SH-SY5Y (cell line): ENCODE results near the gene SEMA4B.

Source experiments
- GATA2 ChIP-seq: IDR thresholded peaks from 2 replicates; pipeline ENCODE4 v1.6.1; 2011; ENCODE audit warnings: mild to moderate bottlenecking, low read depth, low read length
- GATA3 ChIP-seq: IDR thresholded peaks from 2 replicates; pipeline ENCODE4 v1.6.1; 2011; ENCODE audit warnings: low read depth, mild to moderate bottlenecking, low read length, moderate library complexity

The SEMA4B gene

GRCh38 chr15:90171623-90172022, 29.5 kb upstream of the SEMA4B start:
- TF ChIP-seq GATA2 = no peak
- TF ChIP-seq GATA3 = no peak

GRCh38 chr15:90173372-90173771, 27.8 kb upstream of the SEMA4B start:
- TF ChIP-seq GATA2 (no peak), GATA3 (no peak)

DNA sequence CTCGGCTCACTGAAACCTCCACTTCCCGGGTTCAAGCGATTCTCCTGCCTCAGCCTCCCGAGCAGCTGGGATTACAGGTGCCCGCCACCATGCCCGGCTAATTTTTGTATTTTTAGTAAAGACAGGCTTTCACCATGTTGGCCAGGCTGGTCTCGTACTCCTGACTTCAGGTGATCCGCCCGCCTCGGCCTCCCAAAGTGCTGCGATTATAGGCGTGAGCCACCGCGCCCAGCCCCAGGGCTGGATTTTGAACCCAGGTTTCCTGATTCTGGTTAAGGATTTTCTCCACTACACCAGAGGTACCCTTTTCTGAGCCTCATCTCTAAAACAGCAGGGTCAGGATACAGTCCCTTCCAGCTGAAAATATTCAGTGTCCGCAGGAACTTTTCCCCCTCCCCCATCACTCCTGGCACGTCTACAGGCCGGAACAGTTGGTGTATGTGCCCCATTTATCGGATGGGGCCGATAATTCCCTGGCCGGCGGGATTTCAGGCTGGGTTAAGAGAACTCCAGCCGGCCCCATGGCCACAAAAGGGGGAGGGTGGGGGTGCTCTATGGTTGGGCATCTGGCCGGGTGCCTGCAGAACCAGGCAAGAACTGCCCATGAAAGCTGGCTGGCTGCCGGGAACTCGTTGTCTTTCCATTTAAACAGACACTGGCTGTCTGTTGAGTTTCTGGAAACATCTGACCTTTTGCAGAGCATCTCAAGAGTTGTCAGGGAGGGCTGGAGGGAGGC, 26.8 kb upstream of the SEMA4B start:
- peak; percentile 24; the same call in 1 of the 2 replicates for TF ChIP-seq GATA2
- TF ChIP-seq GATA3 = no peak

GRCh38 chr15:90177012-90177411, 24.1 kb upstream of the SEMA4B start:
- TF ChIP-seq GATA3 = no peak
- TF ChIP-seq GATA2 = no peak

GRCh38 chr15:90178468-90179435, 22.4 kb upstream of the SEMA4B start:
- TF ChIP-seq GATA2 (no peak), GATA3 (no peak)

- TF ChIP-seq GATA2 = no peak
Measured at GRCh38 chr15:90181776-90182175, 19.4 kb upstream of the SEMA4B start.

GRCh38 chr15:90184119-90184785, 16.9 kb upstream of the SEMA4B start:
- TF ChIP-seq GATA3 = no peak
- no peak for TF ChIP-seq GATA2

- TF ChIP-seq GATA2 (no peak), GATA3 (no peak)
Measured at GRCh38 chr15:90184786-90185704, 16.1 kb upstream of the SEMA4B start.

DNA sequence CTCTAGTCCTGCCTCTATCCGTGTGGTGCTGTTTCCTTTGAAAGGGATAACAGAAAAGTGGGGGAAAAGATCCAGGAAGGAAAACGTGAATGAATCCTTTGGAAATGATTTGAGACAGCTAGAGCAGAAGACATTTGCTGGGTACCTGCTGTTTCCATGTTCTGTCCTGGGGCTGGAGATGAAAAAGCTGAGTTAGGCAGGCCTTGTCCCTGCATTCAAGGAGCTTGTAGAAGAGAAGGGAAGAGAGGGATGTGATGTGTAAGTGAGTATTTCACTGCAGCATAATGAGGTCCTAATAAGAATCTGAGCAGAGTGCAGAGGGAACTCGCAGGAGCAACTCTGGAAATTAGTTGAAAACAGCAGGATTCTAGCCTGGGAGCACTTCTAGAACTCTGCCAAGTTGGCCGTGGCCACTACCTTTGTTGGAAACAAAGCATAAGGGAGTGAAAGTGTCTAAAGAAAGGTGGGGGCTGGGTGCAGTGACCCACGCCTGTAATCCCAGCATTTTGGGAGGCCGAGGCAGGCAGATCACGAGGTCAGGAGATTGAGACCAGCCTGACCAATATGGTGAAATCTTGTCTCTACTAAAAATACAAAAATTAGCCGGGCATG, 13.8 kb upstream of the SEMA4B start:
- no peak for TF ChIP-seq GATA2
- no peak for TF ChIP-seq GATA3

GRCh38 chr15:90188914-90189748, 12.0 kb upstream of the SEMA4B start:
- TF ChIP-seq GATA2 (no peak), GATA3 (no peak)

DNA sequence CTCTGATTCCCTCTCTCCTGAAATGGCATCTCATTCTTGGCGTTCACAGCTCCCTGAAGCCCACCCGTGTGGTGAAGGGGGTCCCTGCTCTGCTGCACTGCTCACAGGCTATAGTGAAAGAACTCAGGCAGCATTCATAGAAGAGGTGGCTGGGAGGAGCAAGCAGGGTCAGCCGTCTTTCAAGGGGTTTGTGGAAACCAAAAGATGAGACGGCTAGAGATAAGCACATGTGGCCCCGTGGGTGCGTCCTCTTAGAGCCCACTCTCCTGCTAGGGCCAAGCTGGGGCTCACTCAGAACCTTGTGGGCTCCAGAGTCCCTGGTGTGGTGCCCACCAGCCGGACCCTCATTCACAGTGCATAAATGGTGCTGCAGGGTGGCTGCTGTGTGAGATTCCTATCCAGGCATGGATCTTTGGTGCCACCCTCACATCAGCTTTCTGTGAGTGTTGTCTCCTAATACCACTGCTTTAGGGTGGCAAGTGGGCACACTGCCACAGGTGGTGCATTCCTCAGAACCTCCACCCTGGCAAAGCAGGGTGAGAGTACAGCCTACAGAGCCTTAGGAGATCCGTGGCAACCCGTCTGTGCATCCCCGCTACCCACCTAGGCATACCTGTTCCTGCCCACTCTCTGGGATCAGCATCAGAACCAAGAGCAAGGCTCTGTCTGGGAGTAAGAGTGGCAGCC, 11.2 kb upstream of the SEMA4B start:
- no peak for TF ChIP-seq GATA2
- no peak for TF ChIP-seq GATA3
